ENCODE data around the gene SAE1. TPM values are rescaled to one million over a fixed set of nuclear protein-coding genes. Genes with fewer than 3 reads are reported as not detected.
A peak's percentile ranks its signal among the peaks of the same experiment; 100 is the strongest.

SAE1 gene
- total RNA-seq, 1 donor from 2014 or later: 305 TPM

DNA sequence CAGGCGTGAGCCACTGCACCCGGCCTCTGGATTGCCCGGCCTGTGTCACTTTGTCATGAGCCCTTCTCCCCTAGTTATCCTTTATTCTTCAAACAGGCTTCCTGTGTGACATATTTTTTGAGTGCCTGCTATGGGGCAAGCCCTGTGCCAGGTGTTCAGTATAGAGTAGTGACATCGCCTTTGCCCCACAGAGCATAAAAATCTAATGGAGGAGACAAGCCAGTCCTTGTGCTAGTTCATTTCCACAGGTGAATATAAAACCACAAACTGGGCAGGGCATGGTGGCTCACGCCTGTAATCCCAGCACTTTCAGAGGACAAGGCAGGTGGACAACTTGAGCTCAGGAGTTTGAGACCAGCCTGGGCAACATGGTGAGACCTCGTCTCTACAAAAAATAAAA lies 57.2 kb downstream of the SAE1 start:
- H3K9me3 Mint-ChIP-seq: no peaks in the 10 kb centered on the region
- no peak overlapping the region for H3K9ac ChIP-seq
- H3K79me2 ChIP-seq (ENCODE audit: low read depth): peaks cover 62% of the 10 kb centered on the region
- no peak for DNase-seq (ENCODE audit: low spot score)
- H3K4me3 Mint-ChIP-seq: no peak overlapping the region
- no peak overlapping the region for H3K4me3 ChIP-seq
- H3K36me3 ChIP-seq: no peaks in the 10 kb centered on the region
- H3K27ac Mint-ChIP-seq: no peak overlapping the region
- no peak overlapping the region for H2AFZ ChIP-seq (replicated peaks)
- H3K4me2 ChIP-seq: no peak overlapping the region
- no peaks in the 10 kb centered on the region for H3K9me3 ChIP-seq (ENCODE audit: low read depth)
- TF ChIP-seq EZH2 (IDR thresholded peaks at IDR 0.05): no peak
- no peak for TF ChIP-seq CTCF (IDR thresholded peaks at IDR 0.05)
- no peak for TF ChIP-seq EZH2phosphoT487 (IDR thresholded peaks at IDR 0.05)
- H3K4me1 ChIP-seq: no peaks in the 10 kb centered on the region
- H3K4me1 Mint-ChIP-seq: peaks cover 35% of the 10 kb centered on the region
- H4K20me1 ChIP-seq (ENCODE audit: low read depth): peaks cover 75% of the 10 kb centered on the region
- H3K36me3 Mint-ChIP-seq: peaks cover 26% of the 10 kb centered on the region
- no peak overlapping the region for H3K27ac ChIP-seq
- peaks cover 4% of the 10 kb centered on the region for H3F3A ChIP-seq (ENCODE audit: low read depth)
- no peaks in the 10 kb centered on the region for H3K27me3 ChIP-seq
- no peaks in the 10 kb centered on the region for H3K27me3 Mint-ChIP-seq (ENCODE audit: insufficient read depth, low read depth)

GRCh38 chr19:47188507-47189033 lies 57.9 kb downstream of the SAE1 start:
- Mint-ChIP-seq H3K4me3 (no peak overlapping the region), H3K9me3 (no peaks in the 10 kb centered on the region), H3K27ac (peak overlapping the region; percentile 35), H3K27me3 (ENCODE audit: insufficient read depth, low read depth) (no peaks in the 10 kb centered on the region), H3K36me3 (peaks cover 22% of the 10 kb centered on the region), H3K4me1 (peaks cover 35% of the 10 kb centered on the region)
- no peak overlapping the region for H3K4me3 ChIP-seq
- H3K27me3 ChIP-seq: no peaks in the 10 kb centered on the region
- H3K9me3 ChIP-seq (ENCODE audit: low read depth): no peaks in the 10 kb centered on the region
- H3K36me3 ChIP-seq: no peaks in the 10 kb centered on the region
- no peak for DNase-seq (ENCODE audit: low spot score)
- no peaks in the 10 kb centered on the region for H3K4me1 ChIP-seq
- no peak for TF ChIP-seq CTCF (IDR thresholded peaks at IDR 0.05)
- no peak for TF ChIP-seq EZH2 (IDR thresholded peaks at IDR 0.05)
- TF ChIP-seq EZH2phosphoT487 (IDR thresholded peaks at IDR 0.05): no peak
- peaks cover 73% of the 10 kb centered on the region for H4K20me1 ChIP-seq (ENCODE audit: low read depth)
- no peak overlapping the region for H3K9ac ChIP-seq
- H3K79me2 ChIP-seq (ENCODE audit: low read depth): peaks cover 66% of the 10 kb centered on the region
- no peak overlapping the region for H3K27ac ChIP-seq
- peaks cover 4% of the 10 kb centered on the region for H3F3A ChIP-seq (ENCODE audit: low read depth)
- H3K4me2 ChIP-seq: no peak overlapping the region
- no peak overlapping the region for H2AFZ ChIP-seq (replicated peaks)

- Mint-ChIP-seq H3K27me3 (ENCODE audit: insufficient read depth, low read depth) (peaks cover 2% of the 10 kb centered on the region), H3K36me3 (peaks cover 22% of the 10 kb centered on the region), H3K27ac (peak overlapping the region; percentile 50), H3K4me1 (peaks cover 35% of the 10 kb centered on the region), H3K4me3 (no peak overlapping the region), H3K9me3 (no peaks in the 10 kb centered on the region)
- Histone ChIP-seq H3K4me2 (no peak overlapping the region), H3K27ac (no peak overlapping the region), H3K9ac (no peak overlapping the region), H3K79me2 (ENCODE audit: low read depth) (peaks cover 61% of the 10 kb centered on the region), H3K9me3 (ENCODE audit: low read depth) (no peaks in the 10 kb centered on the region), H3K27me3 (no peaks in the 10 kb centered on the region), H3K4me1 (no peaks in the 10 kb centered on the region), H3K4me3 (no peak overlapping the region), H4K20me1 (ENCODE audit: low read depth) (peaks cover 67% of the 10 kb centered on the region), H3F3A (ENCODE audit: low read depth) (peaks cover 5% of the 10 kb centered on the region), H3K36me3 (no peaks in the 10 kb centered on the region), H2AFZ (replicated peaks) (no peak overlapping the region)
- TF ChIP-seq EZH2 (IDR thresholded peaks at IDR 0.05): no peak
- TF ChIP-seq EZH2phosphoT487 (IDR thresholded peaks at IDR 0.05): no peak
- TF ChIP-seq CTCF (IDR thresholded peaks at IDR 0.05): no peak
- no peak for DNase-seq (ENCODE audit: low spot score)
These were observed 59.6 kb downstream of the SAE1 start for GRCh38 chr19:47190167-47190727.
